ENCODE results near the gene EIF4B. TPM values are rescaled to one million over a fixed set of nuclear protein-coding genes. Genes with fewer than 3 reads are reported as not detected.
"Not testable (repeated sequence)": the region's sequence is repeated elsewhere in the genome, so short reads cannot be mapped to it uniquely, and the experiment has no call there.

Gene EIF4B
- polyA plus RNA-seq, 1 of the 3 experiments (the other 2 are of a cell fraction): 267 TPM

DNA sequence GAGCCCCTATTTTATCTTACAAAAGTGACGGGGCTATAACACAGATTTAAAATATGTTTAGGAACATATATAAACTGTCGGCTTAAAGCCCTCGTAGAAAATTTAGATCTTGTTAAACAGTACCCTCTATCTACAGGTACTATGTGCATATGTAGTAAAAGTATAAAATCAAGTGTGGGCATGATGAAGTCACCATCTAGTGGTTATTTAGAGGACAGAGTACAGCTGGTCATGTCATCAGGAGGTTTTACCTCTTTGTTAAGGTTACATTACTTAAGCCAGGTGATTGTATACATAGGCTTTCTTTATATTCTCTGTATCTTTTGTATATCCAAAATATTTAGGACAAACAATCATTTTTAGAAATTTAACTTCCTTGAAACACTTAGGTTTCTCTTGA, 25.4 kb downstream of the EIF4B start:
- 0 out of 2 replicates have a peak, but pooled peaks cover 8% of the 10 kb centered on the region for H4K20me1 ChIP-seq (ENCODE audit: insufficient read depth)
- ChIA-PET POLR2A (interaction anchor here (0.7 kb wide), 1 partner anchor 14 kb away, joined by 7 read pairs; no protein-coding TSS in a partner anchor), CTCF (interaction anchor here (0.6 to 1.8 kb wide), 5 partner anchors 11 to 166 kb away, joined by 3 to 5 read pairs (median 4); no protein-coding TSS in a partner anchor)
- peaks cover 55 to 82% of the 10 kb centered on the region in 2 experiments for H3K36me3 ChIP-seq (replicated peaks in 1 of 2; ENCODE audit: control insufficient read depth in 1 of 2, insufficient read depth in 2 of 2, low read length in 1 of 2)
- H3K9me3 ChIP-seq: no peaks in the 10 kb centered on the region
- no peak overlapping the region for H3K9ac ChIP-seq
- no peaks in the 10 kb centered on the region for H3K4me1 ChIP-seq (ENCODE audit: control insufficient read depth in 1 of 2, insufficient read depth in 2 of 2, low read depth in 1 of 2, low read length in 1 of 2)
- no peak overlapping the region for H3K27ac ChIP-seq (ENCODE audit: low read depth in 2 of 2, low read length in 1 of 2)
- H3F3A ChIP-seq (replicated peaks; ENCODE audit: insufficient read depth): peaks cover 32% of the 10 kb centered on the region
- peaks cover 66% of the 10 kb centered on the region for H3K79me2 ChIP-seq (ENCODE audit: insufficient read depth)
- H3K4me2 ChIP-seq: no peak overlapping the region
- no peak overlapping the region for H3K4me3 ChIP-seq (ENCODE audit: low read depth in 2 of 2, low read length in 1 of 2)
- no peak overlapping the region for H2AFZ ChIP-seq (ENCODE audit: low read depth)
- no peaks in the 10 kb centered on the region for H3K27me3 ChIP-seq (ENCODE audit: insufficient read depth)
- 89% methylated on average over 3 of the region's 3 CpGs for WGBS (ENCODE audit: low lambda C conversion rate)
- DNase-seq: no peak
- no peaks in the 10 kb centered on the region for H3K9me2 ChIP-seq
- no peak; the same call in 1 of the 2 replicates for TF ChIP-seq CTCF (IDR thresholded peaks at IDR 0.05)
- TF ChIP-seq CHD2 (IDR thresholded peaks at IDR 0.05; ENCODE audit: low read length, partially characterized antibody): no peak
- TF ChIP-seq PBX3 (IDR thresholded peaks at IDR 0.05): no peak

- H3K9me2 ChIP-seq; DNase-seq; H3K4me3 ChIP-seq (ENCODE audit: low read depth in 2 of 2, low read length in 1 of 2); H2AFZ ChIP-seq (ENCODE audit: low read depth); H3K4me1 ChIP-seq (ENCODE audit: control insufficient read depth in 1 of 2, insufficient read depth in 2 of 2, low read depth in 1 of 2, low read length in 1 of 2); H3K4me2 ChIP-seq; H4K20me1 ChIP-seq (ENCODE audit: insufficient read depth); POLR2A ChIA-PET; H3K27me3 ChIP-seq (ENCODE audit: insufficient read depth); H3K9ac ChIP-seq; H3K9me3 ChIP-seq: not testable (repeated sequence)
- peaks cover 59 to 78% of the 10 kb centered on the region in 2 experiments for H3K36me3 ChIP-seq (replicated peaks in 1 of 2; ENCODE audit: control insufficient read depth in 1 of 2, insufficient read depth in 2 of 2, low read length in 1 of 2)
- 92% methylated on average over 10 of the region's 10 CpGs for WGBS (ENCODE audit: low lambda C conversion rate)
- H3K79me2 ChIP-seq (ENCODE audit: insufficient read depth): peaks cover 49% of the 10 kb centered on the region
- peaks cover 29% of the 10 kb centered on the region for H3F3A ChIP-seq (replicated peaks; ENCODE audit: insufficient read depth)
- CTCF ChIA-PET: interaction anchor here (6.5 kb wide), 1 partner anchor 14 kb away, joined by 47 read pairs; the partner anchor contains the start of gene TNS2
- peak overlapping the region in 1 of 2 experiments; percentile 18; a peak in 1 of 4 replicates for H3K27ac ChIP-seq (ENCODE audit: low read depth in 2 of 2, low read length in 1 of 2)
Measured at GRCh38 chr12:53033832-53034231, 27.6 kb downstream of the EIF4B start.

DNA sequence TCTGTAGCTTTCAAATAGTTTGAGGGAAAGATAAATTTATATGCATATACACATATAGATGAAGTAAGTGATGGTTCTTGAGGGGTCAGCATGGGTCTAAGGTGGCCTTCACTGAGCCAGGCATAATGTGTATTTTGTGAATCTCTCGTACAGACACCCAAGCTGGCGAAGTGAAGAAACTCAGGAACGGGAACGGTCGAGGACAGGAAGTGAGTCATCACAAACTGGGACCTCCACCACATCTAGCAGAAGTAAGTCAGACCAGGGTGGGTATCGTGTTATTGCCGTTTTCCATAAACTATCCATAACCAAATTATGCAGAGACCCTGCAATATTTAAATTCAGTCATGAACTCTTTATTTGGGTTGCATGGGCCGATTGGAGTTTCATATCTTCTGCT, 28.2 kb downstream of the EIF4B start:
- Histone ChIP-seq H2AFZ (ENCODE audit: low read depth) (no peak overlapping the region), H3K9ac (no peak overlapping the region), H3K9me2 (no peaks in the 10 kb centered on the region), H3K27me3 (ENCODE audit: insufficient read depth) (no peaks in the 10 kb centered on the region), H4K20me1 (ENCODE audit: insufficient read depth) (0 out of 2 replicates have a peak, but pooled peaks cover 6% of the 10 kb centered on the region), H3K4me1 (ENCODE audit: control insufficient read depth in 1 of 2, insufficient read depth in 2 of 2, low read depth in 1 of 2, low read length in 1 of 2) (no peaks in the 10 kb centered on the region), H3F3A (replicated peaks; ENCODE audit: insufficient read depth) (peaks cover 35% of the 10 kb centered on the region), H3K4me3 (ENCODE audit: low read depth in 2 of 2, low read length in 1 of 2) (no peak overlapping the region), H3K79me2 (ENCODE audit: insufficient read depth) (peaks cover 42% of the 10 kb centered on the region), H3K9me3 (no peaks in the 10 kb centered on the region), H3K36me3 (replicated peaks in 1 of 2; ENCODE audit: control insufficient read depth in 1 of 2, insufficient read depth in 2 of 2, low read length in 1 of 2) (peaks cover 66 to 77% of the 10 kb centered on the region in 2 experiments), H3K27ac (ENCODE audit: low read depth in 2 of 2, low read length in 1 of 2) (peak overlapping the region in 1 of 2 experiments; percentile 18; a peak in 1 of 4 replicates), H3K4me2 (no peak overlapping the region)
- ChIA-PET POLR2A (no interaction called here), CTCF (interaction anchor here (6.5 kb wide), 1 partner anchor 13 kb away, joined by 47 read pairs; the partner anchor contains the start of gene TNS2)
- WGBS (ENCODE audit: low lambda C conversion rate): 89% methylated on average over 8 of the region's 8 CpGs
- DNase-seq: no peak
- TF ChIP-seq RAD21 (IDR thresholded peaks at IDR 0.05; ENCODE audit: low read length) (no peak), EZH2phosphoT487 (IDR thresholded peaks at IDR 0.05; ENCODE audit: borderline replicate concordance, low read depth) (no peak), RFX5 (IDR thresholded peaks at IDR 0.05; ENCODE audit: low read length) (no peak), USF2 (IDR thresholded peaks at IDR 0.05; ENCODE audit: borderline replicate concordance, low read depth, low read length) (no peak), PBX3 (IDR thresholded peaks at IDR 0.05) (no peak), EP300 (IDR thresholded peaks at IDR 0.05; ENCODE audit: borderline replicate concordance in 1 of 2, low read depth in 1 of 2, low read length in 1 of 2) (no peak), RXRA (IDR thresholded peaks at IDR 0.05; ENCODE audit: borderline replicate concordance, low read depth) (no peak), CHD2 (IDR thresholded peaks at IDR 0.05; ENCODE audit: low read length, partially characterized antibody) (no peak)
- TF ChIP-seq, protein P1, sequence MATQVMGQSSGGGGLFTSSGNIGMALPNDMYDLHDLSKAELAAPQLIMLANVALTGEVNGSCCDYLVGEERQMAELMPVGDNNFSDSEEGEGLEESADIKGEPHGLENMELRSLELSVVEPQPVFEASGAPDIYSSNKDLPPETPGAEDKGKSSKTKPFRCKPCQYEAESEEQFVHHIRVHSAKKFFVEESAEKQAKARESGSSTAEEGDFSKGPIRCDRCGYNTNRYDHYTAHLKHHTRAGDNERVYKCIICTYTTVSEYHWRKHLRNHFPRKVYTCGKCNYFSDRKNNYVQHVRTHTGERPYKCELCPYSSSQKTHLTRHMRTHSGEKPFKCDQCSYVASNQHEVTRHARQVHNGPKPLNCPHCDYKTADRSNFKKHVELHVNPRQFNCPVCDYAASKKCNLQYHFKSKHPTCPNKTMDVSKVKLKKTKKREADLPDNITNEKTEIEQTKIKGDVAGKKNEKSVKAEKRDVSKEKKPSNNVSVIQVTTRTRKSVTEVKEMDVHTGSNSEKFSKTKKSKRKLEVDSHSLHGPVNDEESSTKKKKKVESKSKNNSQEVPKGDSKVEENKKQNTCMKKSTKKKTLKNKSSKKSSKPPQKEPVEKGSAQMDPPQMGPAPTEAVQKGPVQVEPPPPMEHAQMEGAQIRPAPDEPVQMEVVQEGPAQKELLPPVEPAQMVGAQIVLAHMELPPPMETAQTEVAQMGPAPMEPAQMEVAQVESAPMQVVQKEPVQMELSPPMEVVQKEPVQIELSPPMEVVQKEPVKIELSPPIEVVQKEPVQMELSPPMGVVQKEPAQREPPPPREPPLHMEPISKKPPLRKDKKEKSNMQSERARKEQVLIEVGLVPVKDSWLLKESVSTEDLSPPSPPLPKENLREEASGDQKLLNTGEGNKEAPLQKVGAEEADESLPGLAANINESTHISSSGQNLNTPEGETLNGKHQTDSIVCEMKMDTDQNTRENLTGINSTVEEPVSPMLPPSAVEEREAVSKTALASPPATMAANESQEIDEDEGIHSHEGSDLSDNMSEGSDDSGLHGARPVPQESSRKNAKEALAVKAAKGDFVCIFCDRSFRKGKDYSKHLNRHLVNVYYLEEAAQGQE (IDR thresholded peaks at IDR 0.05; ENCODE audit: low read depth, low read length): no peak
